MG63 (cell line): ENCODE data around the gene B3GNT7. TPM values are rescaled to one million over a fixed set of nuclear protein-coding genes. Genes with fewer than 3 reads are reported as not detected.
"Not testable (repeated sequence)": the region's sequence is repeated elsewhere in the genome, so short reads cannot be mapped to it uniquely, and the experiment has no call there.

Source experiments
- DNase-seq: peaks from one replicate; pipeline ENCODE4 v3.0.0-alpha.2; 2020
- H3K27me3 ChIP-seq: fragments of 250-450 bp; sonication (Bioruptor Pico); 2 replicates; pipeline ENCODE4 v1.5.1; 2020; ENCODE audit warnings: mild to moderate bottlenecking, moderate library complexity
- H3K36me3 ChIP-seq: fragments of 250-450 bp; sonication (Bioruptor Pico); 2 replicates; pipeline ENCODE4 v1.5.1; 2020; ENCODE audit warnings: mild to moderate bottlenecking, moderate library complexity
- H3K4me3 ChIP-seq: fragments of 250-450 bp; sonication (Bioruptor Pico); 2 replicates; pipeline ENCODE4 v1.5.1; 2020; ENCODE audit warnings: mild to moderate bottlenecking, moderate library complexity
- H3K9me3 ChIP-seq: fragments of 250-450 bp; sonication (Bioruptor Pico); 2 replicates; pipeline ENCODE4 v1.5.1; 2020; ENCODE audit warnings: mild to moderate bottlenecking, moderate library complexity
- total RNA-seq: library from RNA; depleted of rRNA; stranded (reverse); fragments of >200 nt; shearing (Covaris generic); gene quantifications from 2 replicates; pipeline ENCODE4 v1.2.3, GENCODE V29; 2014; ENCODE audit warnings: low replicate concordance

B3GNT7 gene
- total RNA-seq, 1 experiment from 2014 or later, result 0.23 TPM

DNA sequence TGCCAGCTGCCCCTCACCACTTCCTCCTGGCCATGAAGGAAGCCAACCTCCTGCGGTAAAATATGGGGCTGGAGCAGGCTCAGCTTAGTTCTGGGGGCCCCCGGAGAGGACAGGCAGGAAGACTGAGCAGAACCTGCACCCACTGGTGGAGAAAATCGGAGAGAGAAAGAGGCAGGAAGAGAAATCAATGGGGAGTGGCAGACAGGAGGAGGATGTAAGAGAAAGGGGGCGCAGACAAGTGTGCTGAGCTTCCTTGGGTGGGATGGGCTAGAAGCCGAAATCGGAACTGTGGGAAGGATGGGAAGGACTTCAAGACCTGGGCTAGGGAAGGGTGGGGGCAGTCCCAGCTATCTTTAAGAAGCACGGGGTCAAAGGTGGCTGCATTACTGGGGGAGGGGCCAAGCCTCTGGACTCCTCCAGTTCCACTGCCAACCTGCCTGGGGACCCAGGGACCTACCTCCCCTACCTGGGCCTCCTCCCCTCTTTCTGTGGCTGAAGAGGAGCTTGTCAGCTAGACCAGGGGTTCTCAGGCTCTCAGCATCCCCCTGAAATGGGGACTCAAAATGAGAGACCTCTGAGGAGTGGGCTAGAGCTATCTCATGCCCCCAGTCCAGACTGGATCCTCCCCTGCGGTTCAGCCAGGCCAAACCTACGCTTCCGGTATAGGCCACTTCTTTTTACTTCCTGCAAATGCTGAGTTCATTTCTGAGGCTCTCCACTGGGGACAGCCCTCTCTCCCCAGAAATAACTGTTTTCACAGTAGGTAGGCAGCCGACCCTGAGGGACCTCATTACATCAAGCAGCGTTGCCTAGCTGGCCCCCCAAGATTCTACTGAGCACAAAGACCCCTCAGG lies 33.6 kb upstream of the B3GNT7 start:
- no peaks in the 10 kb centered on the region for H3K36me3 ChIP-seq
- H3K27me3 ChIP-seq, result no peaks in the 10 kb centered on the region
- DNase-seq, result no peak
- no peaks in the 10 kb centered on the region for H3K9me3 ChIP-seq
- no peak overlapping the region for H3K4me3 ChIP-seq

GRCh38 chr2:231362555-231363184 lies 32.8 kb upstream of the B3GNT7 start:
- DNase-seq, result no peak
- Histone ChIP-seq H3K36me3 (no peaks in the 10 kb centered on the region), H3K4me3 (no peak overlapping the region), H3K27me3 (no peaks in the 10 kb centered on the region), H3K9me3 (no peaks in the 10 kb centered on the region)

- Histone ChIP-seq H3K27me3 (no peaks in the 10 kb centered on the region), H3K36me3 (no peaks in the 10 kb centered on the region), H3K4me3 (no peak overlapping the region), H3K9me3 (no peaks in the 10 kb centered on the region)
- DNase-seq, result no peak
These were observed 31.4 kb upstream of the B3GNT7 start for GRCh38 chr2:231364061-231364460.

DNA sequence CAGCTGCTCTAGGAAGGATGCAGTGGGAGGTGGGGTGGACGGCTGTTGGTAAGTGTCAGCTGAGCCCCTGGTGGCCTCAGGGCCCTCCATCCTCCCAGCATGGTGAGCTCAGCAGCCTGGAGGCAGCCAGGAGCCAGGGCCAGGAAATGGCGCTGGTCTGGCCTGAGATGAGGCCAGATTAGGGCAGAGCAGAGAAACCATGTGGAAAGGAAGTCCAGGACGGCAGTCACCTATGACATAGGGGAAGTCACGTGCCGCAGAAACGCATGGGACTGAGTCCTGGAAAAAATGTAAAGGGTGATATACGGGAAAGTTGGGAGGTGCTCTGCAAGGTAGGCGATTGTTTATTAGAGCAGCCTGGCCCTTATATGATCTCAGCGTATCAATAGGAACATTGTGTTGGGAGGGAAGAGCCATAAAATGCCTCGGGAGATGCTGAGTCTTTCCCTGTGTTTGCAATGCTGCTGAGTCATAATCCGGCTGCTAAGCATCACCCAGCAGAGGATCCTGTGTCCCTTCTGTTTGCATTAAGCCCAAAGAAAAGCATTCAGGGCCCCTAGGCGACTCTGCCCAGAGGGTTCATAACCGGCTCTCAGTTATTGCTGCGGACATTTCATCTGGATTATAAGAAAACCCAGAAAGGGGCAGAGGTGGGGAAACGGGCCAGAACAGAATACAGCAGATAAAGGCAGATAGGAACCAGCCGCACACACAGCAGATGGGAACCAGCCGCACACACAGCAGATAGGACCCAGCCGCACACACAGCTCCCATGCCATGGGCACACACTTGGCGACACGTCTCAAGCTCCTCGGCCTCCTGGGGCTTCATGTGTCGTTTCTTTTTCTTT lies 30.3 kb upstream of the B3GNT7 start:
- peak; percentile 44 for DNase-seq
- no peaks in the 10 kb centered on the region for H3K36me3 ChIP-seq
- no peaks in the 10 kb centered on the region for H3K27me3 ChIP-seq
- no peak overlapping the region for H3K4me3 ChIP-seq
- H3K9me3 ChIP-seq, result no peaks in the 10 kb centered on the region

- Histone ChIP-seq H3K36me3 (no peaks in the 10 kb centered on the region), H3K4me3 (no peak overlapping the region), H3K9me3 (no peaks in the 10 kb centered on the region), H3K27me3 (no peaks in the 10 kb centered on the region)
- no peak for DNase-seq
These were observed 28.3 kb upstream of the B3GNT7 start for GRCh38 chr2:231367178-231367577.

- no peak for DNase-seq
- H3K9me3 ChIP-seq, result no peaks in the 10 kb centered on the region
- no peak overlapping the region for H3K4me3 ChIP-seq
- no peaks in the 10 kb centered on the region for H3K27me3 ChIP-seq
- no peaks in the 10 kb centered on the region for H3K36me3 ChIP-seq
These were observed 25.7 kb upstream of the B3GNT7 start for GRCh38 chr2:231369580-231370428.

DNA sequence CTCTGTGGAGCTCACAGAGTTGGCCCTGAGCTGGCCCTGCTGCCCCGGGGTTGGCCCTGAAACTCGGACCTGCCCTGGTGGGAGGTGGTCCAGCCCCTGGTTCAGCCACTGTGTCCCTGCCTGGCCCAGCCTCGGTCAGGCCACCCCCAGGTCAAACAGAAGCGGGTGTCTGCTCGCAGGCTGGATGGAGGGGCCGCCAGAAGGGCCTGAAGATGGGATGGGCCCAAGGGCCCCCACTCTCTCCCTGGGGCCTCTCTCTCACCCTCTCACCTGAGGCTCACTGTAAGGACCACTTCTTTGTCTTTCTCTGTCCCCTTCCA lies 25.1 kb upstream of the B3GNT7 start:
- Histone ChIP-seq H3K9me3 (no peaks in the 10 kb centered on the region), H3K4me3 (no peak overlapping the region), H3K27me3 (no peaks in the 10 kb centered on the region), H3K36me3 (no peaks in the 10 kb centered on the region)
- no peak for DNase-seq

DNA sequence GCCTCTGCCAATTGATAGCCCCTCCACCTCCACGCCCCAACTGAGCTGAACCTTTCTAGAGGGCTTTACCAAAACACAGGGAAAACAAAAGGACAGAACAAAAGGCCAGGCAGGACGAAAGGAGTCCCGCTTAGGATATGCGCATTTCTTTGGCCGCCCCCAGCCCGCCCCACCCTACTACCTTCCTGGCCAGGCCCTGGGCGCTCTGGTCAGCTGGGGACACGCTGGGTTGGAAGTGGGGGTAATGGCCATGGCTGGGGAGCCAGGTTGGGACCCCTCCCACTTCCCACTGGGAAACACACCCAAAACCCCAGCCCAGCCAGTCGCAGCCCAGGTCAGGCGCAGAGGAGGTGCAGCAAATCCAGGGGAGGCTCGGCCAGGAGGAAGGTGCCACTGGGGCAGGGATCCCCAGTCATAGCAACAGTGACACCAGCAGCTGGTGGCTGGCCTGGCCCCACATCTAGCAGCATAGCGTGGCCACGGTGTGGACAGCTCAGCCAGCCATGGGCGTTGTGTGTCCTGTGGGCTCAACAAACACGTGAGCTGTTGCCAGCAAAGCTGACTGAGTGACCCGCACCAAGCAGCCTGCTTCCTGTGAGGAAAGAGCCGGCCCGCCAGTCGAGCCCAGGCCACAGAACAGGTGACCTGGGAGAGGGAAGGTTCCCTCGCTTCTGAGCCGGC lies 24.6 kb upstream of the B3GNT7 start:
- no peak for DNase-seq
- H3K4me3 ChIP-seq, result no peak overlapping the region
- H3K27me3 ChIP-seq, result no peaks in the 10 kb centered on the region
- no peaks in the 10 kb centered on the region for H3K9me3 ChIP-seq
- H3K36me3 ChIP-seq, result no peaks in the 10 kb centered on the region

GRCh38 chr2:231371430-231372054 lies 24.0 kb upstream of the B3GNT7 start:
- no peaks in the 10 kb centered on the region for H3K9me3 ChIP-seq
- no peaks in the 10 kb centered on the region for H3K36me3 ChIP-seq
- DNase-seq, result no peak
- no peaks in the 10 kb centered on the region for H3K27me3 ChIP-seq
- H3K4me3 ChIP-seq, result no peak overlapping the region

- no peak for DNase-seq
- no peaks in the 10 kb centered on the region for H3K9me3 ChIP-seq
- H3K4me3 ChIP-seq, result no peak overlapping the region
- no peaks in the 10 kb centered on the region for H3K36me3 ChIP-seq
- H3K27me3 ChIP-seq, result no peaks in the 10 kb centered on the region
These were observed 23.2 kb upstream of the B3GNT7 start for GRCh38 chr2:231372326-231372725.

DNA sequence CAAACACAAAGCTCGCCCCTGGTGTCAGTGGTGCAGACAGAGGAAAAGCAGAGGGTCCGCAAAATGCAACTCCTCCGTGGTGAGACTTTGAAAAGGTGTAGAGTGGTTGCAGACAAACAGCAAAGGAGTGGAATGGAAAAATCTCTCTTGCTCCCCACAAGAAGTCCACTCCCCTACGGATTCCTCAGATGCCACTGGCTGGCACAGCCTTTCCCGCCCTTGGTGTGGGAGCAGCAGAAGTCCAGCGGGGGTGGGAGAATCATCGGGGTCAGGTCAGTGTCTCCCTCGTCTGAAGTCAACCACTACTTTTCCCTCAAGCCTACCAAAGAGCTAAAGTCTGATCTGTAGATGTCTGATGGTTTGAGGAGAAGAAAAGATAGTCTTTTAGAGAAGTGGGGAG lies 22.3 kb upstream of the B3GNT7 start:
- Histone ChIP-seq H3K36me3 (no peaks in the 10 kb centered on the region), H3K4me3 (no peak overlapping the region), H3K9me3 (no peaks in the 10 kb centered on the region), H3K27me3 (no peaks in the 10 kb centered on the region)
- DNase-seq, result no peak

- Histone ChIP-seq H3K4me3 (no peak overlapping the region), H3K9me3 (no peaks in the 10 kb centered on the region), H3K27me3 (no peaks in the 10 kb centered on the region), H3K36me3 (no peaks in the 10 kb centered on the region)
- DNase-seq, result no peak
These were observed 21.6 kb upstream of the B3GNT7 start for GRCh38 chr2:231373786-231374349.

GRCh38 chr2:231374771-231375170 lies 20.7 kb upstream of the B3GNT7 start:
- DNase-seq, result no peak

GRCh38 chr2:231375994-231376615 lies 19.4 kb upstream of the B3GNT7 start:
- not testable (repeated sequence) for H3K4me3 ChIP-seq, H3K36me3 ChIP-seq, H3K9me3 ChIP-seq, H3K27me3 ChIP-seq, DNase-seq

More at GRCh38 chr2:231374771-231375170, 20.7 kb upstream of the B3GNT7 start:
- Histone ChIP-seq H3K9me3 (no peaks in the 10 kb centered on the region), H3K36me3 (no peaks in the 10 kb centered on the region), H3K4me3 (no peak overlapping the region), H3K27me3 (no peaks in the 10 kb centered on the region)

- Histone ChIP-seq H3K36me3 (no peaks in the 10 kb centered on the region), H3K4me3 (no peak overlapping the region), H3K9me3 (no peaks in the 10 kb centered on the region), H3K27me3 (no peaks in the 10 kb centered on the region)
- DNase-seq, result no peak
These were observed 18.7 kb upstream of the B3GNT7 start for GRCh38 chr2:231376857-231377256.
